NCI-H146 treated with DMSO at 0.1 percent for 48 hours (cell line): ENCODE results near the gene INSR.
"Not testable (repeated sequence)": the region's sequence is repeated elsewhere in the genome, so short reads cannot be mapped to it uniquely, and the experiment has no call there.

ENCODE experiments used
- DNase-seq: peaks from one replicate; lab custom pipeline; 2025; ENCODE audit not compliant: unreplicated experiment; lab: John Stamatoyannopoulos, UW

INSR gene

DNA sequence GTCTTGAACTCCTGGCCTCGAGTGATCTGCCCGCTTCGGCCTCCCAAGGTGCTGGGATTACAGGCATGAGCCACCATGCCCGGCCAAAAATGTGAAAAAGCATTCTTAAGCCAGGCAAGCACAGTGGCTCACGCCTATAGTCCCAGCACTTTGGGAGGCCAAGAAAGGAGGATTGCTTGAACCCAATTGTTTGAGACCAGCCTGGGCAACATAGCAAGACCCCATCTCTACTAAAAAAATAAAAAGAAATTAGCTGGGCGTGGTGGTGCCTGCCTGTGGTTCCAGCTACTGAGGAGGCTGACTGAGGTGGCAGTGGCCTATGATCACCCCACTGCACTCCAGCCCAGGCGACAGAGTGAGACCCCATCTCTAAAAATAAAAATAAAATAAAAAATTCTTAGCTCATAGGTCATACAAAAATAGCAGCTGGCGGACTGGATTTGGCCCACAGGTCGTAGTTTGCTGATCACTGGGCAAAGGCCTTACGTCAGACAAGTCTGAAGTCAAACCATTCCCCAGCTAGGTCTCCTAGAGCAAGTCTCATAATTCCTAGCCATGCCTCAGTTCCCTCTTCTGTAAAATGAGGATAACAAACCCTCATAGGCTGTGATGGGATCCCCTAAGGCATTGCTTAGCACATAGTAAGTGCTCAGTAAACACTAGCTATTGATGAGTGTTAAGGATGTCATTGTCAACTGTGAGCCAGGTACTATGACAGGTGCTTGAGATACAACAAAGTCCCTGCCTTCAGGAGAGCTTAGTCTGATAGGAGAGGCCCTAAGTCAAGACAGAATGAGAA is 36.0 kb downstream of the INSR start:
- no peak for DNase-seq

DNA sequence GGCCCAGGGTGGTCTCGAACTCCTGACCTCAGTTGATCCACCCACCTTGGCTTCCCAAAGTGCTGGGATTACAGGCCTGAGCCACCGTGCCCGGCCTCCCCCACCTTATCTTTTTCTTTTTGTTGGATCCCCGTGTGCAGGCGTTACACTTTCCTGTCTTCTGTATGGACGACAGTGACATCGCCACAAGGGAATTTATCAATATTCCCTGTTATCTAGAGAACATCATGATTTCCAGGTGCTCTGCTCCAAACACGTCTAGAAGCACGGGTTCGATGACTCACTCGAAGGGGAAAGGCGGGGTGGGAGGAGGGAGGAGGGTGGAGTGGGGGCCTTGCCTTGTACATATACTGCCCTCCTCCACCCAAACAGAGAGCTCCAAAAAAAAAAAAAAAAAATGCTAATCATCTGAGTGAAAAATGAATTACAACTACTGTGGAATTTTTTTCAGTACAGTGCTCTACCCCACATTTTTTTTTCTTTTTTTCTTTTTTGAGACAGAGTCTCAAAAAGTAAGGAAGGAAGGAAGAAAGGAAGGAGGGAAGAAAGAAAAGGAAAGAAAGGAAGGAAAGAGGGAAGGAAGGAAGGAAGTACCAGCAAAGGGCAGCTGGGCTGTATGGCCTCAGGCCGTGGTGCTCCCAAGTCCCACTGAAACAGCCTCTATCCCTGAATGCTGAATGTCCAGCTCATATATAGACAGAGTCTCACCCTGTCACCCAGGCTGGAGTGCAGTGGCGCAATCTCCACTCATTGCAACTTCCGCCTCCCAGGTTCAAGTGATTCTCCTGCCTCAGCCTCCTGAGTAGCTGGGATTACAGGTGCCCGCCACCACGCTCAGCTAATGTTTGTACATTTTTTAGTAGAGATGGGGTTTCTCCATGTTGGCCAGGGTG is 36.8 kb downstream of the INSR start:
- DNase-seq = no peak

DNA sequence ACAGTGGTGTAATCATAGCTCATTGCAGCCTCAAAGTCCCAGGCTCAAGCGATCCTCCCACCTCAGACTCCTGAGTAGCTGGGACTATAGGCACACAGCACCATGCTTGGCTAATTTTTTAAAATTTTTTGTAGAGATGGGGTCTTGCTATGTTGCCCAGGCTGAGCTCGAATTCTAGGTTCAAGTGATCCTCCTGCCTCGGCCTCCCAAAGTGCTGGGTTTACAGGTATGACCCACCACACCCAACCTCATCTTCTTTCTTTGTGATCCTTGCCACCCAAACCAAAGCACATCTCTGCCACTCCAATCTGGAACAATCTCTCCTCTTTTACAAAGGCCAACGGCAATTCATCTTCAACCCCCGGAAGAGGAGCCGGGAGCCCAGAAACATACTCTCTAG is 38.6 kb downstream of the INSR start:
- DNase-seq = no peak

DNA sequence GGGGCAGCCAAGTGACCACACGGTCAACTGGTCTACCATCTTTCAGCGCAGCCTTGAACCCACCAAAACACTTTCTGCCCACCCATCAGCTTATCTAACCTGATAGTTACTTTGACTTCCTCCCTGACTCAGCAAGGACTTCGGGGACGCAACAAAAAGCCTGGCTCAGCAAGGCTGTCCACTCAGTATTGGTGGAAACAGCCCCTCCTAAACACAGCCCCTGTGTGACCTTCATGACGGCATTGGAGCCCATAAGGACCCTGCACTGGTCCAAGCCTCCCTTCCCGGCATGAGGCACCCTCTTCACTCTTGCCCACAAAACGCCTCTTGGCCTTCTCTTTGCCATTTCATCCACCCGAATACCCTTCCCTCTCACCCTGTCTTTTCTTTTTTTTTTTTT is 39.1 kb downstream of the INSR start:
- no peak for DNase-seq

DNA sequence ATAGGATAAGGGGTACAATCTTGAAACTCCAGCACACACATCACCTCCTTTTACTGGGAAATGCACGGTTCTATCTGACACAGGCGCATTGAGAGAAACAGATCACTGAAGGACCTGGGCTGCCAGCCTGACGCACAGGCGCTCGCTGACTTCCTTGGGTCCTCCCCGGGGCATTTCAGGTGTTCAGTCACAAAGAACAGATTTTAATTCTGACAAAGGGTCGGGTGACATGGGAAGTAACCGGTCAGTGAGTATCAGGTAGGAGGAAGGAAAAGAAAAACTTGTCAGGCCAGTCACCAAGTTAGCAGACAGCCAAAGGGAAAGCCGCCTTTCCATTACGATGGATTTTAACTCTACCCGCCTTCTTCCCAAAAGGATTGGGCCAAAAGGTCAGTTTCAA is 39.6 kb downstream of the INSR start:
- DNase-seq = no peak

DNA sequence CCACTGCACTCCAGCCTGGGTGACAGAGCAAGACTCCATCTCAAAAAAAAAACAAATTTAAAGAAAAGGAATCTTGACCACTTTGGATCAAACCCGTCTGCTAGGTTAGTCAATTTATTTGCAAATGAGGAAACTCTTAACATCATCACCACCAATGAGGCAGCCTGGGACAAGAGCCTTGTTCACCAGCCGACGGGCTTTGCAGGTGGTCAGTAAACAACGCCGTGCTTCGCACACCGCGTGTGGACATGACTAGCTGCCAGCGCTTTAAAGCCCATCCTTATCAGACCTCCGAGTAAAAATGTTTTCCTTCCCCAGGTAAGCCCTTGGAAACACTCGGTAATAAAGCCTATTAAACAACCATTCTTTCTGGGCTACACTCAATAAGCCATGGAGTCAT is 41.9 kb downstream of the INSR start:
- DNase-seq = no peak

DNA sequence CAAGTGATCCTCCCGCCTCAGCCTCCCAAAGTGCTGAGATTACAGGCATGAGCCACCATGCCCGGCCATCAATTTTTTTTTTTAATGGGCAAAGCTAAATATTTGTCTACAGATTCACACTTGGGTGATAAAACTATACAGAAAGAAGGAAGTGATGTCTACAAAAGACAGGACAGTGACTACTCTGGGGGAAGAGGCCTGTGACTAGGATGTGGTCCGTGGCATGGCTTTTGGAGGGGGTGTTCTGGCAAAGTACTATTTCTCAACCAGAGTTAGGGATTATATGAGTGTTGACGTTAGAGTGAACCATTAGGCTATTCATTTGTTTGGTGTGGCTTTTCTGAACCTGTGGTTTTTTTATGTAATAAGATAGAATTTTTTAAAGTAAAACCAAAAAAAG is 42.7 kb downstream of the INSR start:
- DNase-seq = no peak

DNA sequence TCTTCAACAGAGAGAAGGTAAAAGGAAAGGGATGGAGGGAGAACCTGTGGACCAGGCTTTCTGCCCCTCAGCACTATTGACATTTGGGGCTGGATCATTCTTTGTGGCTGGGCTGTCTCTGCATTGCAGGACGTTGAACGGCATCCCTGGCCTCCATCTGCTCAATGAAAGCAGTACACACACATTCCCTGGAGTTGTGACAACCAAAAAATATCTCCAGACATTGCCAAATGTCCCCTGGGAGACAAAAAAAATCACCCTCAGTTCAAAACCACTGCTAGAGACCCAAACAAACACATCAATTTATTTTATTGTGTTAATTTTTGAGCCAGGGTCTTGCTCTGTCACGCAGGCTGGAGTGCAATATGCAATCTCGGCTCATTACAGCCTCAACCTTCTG is 43.3 kb downstream of the INSR start:
- no peak for DNase-seq

DNA sequence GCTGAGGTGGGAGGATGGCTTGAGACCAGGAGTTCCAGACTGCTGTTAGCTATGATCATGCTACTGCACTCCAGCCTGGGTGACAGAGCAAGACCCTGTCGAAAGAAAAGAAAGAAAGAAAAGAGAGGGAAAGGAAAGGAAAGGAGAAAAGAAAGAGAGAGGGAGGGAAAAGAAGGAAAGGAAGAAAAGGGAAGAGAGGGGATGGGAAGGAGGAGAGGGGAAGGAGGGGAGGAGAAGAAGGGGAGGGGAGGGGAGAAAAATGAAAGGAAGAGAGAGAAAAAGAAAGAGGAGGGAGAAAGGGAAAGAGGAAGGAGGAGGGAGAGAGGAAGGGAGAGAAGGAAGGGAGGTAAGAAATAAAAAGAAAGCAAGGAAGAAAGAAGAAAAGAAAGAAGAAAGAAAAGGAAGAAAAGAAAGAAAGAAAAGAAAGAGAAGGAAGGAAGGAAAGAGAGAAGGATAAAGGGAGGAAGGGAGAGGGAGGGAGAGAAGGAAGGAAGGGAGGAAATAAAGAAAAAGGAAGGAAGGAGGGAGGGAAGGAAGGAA is 44.1 kb downstream of the INSR start:
- DNase-seq = no peak

DNA sequence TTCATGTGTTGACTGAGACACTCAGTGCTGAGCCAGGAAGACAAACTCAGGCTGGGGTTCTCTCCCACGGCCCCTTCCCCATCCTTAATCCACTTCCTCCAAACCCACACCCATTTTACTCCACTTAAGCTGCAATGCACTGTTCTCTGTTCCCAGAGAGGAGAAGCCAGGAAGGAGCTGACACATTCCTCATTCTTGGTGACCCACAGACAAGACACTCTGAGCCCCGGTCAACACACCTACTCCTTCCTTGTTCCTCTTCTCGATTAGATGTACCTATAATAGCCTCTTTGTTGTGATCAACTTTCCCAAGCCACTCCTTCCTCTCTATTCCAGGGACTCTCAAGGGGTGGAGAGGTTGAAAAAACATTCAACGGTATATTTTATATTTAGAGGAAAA is 47.1 kb downstream of the INSR start:
- no peak for DNase-seq

DNA sequence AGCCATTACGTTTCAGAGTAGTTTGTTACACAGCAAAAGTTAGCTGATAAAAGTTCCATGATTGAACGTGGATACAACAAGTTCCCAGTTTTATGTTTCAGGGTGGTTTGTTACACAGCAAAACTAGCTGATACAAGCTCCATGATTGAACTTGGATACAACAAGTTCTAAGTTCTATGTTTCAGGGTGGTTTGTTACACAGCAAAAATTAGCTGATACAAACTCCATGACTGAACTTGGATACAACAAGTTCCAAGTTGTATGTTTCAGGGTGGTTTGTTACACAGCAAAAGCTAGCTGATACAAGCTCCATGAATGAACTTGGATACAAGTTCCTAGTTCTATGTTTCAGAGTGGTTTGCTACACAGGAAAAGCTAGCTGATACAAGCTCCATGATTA is 47.6 kb downstream of the INSR start:
- DNase-seq = no peak

DNA sequence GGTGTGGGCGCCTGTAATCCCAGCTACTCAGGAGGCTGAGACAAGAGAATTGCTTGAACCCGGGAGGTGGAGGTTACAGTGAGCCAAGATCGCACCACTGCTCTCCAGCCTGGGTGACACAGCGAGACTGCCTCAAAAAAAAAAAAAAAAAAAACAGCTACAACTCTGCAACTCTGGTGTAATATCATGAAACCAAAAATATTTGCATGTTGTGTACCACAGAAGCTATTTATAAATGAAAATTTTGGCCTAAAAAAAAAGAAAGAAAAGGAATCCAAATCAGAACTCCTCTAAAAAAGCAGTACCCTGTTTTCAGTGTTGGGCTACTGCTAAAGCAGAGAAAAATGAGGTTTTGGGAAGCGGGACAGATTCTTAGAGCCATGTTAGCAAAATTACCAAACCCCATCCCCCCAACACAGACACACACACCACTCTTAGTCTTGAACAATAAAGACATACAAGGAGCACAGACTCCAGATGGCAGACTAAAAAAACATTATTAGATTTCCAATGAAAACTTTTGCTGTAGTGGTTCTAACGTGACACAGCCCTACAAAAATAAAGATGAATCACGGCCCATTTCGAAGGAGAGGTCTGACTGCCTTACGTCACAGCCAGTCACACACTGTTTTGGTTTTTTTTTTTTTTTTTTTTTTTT is 51.5 kb downstream of the INSR start:
- DNase-seq = no peak

DNA sequence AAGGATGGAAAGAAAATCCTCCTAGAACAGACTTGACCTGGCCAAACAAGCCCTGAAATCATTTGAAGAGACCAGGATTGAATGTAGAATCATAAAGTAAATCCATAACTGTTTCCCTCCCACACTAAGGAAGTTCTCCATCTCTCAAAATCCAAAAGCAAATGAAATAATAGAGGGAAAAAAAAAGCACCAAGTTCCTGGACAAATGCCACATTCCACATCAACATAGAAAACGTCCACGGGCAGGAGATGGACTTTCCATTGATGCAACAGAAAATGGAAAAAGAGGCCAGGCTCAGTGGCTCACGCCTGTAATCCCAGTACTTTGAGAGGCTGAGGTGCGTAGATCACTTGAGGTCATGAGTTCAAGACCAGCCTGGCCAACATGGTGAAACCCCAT is 56.2 kb downstream of the INSR start:
- no peak for DNase-seq

DNA sequence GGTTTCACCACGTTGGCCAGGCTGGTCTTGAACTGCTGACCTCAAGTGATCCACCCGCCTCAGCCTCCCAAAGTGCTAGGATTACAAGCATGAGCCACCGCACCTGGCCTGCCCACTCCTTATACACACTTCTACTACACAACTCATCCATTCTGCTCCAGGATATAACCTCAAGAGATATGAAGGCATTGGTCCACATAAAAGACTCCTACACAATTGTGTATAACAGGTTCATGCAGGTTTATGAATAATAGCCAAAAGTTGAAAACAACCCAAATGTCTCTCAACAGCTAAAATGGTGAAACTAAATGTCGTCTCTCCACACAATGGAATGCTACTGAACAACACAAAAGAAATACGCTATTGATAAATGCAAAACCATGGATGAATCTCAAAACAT is 58.1 kb downstream of the INSR start:
- DNase-seq = no peak

DNA sequence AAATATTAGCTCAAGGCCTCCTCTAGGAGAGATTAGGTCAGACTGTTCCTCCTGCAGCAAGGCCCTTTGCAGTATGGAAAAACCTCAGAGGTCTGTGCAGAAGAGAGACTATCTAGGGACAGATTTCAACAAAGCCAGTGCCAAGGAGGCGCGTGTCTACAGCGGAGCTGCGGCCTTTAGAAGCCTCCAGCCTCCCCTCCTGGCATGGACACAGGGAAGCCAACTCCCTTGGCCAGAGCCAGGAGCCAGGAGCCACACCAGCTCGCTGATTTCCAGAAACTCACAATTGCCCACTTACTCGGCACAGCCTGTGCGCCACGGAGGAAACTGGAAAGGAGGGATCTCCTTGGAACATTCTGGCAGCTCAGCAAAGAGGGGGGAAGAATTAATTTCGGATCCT is 63.4 kb downstream of the INSR start:
- DNase-seq = no peak

DNA sequence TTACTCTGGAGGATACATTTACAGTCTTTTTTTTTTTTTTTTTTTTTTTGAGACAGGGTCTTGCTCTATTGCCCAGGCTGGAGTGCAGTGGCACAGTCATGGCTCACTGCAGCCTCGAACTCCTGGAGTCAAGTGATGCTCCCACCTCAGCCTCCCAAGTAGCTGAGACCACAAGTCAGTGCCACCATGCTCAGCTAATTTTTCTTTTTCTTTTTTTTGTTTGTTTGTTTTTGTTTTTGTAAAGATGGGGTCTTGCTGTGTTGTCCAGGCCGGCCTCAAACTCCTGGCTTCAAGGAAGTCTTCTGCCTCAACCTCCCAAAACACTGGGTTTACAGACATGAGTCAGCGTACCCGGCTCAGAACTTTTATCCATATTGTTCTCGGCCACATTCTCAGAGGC is 64.5 kb downstream of the INSR start:
- no peak for DNase-seq

DNA sequence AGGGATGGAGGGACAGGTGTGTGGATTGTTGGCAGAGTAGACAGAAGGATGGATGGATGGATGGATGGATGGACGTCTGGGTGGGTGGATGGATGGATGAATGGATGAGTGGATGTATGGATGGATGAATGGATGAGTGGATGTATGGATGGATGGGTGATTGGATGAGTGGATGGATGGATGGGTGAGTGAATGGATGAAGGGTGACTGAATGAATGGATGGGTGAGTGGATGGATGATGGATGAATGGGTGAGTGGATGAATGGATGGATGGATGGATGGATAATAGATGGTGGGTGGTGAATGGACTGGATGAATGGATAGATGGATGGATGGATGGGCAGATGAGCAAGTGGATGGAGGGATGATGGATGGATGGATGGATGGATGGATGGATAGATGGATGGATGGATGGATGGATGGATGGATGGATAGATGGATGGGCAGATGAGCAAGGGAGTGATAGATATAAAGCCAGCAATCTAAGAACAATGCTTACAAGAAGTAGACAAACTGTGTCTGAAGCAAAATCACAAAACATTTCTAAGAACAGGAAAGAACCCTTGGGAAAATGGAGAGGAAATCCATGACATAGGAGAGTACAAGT is 65.2 kb downstream of the INSR start:
- no peak for DNase-seq

DNA sequence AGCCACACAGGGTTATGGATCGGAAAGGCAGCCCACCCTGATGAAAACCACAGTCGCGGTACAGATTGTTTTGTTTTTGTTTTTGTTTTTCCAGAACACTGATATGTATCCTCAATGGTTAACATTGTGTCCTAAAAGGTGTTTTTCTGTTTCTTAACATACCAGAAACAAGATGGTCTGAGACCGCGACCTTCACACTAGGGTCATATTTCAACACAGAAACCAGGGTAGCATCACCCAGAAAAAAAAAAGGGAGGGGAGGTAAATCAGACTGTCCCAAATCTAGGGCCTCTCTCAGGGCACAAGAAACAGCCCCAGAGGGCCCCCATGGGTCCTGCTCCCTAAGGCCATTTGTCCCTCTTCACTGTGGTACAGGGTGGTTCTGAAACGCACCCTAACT is 66.5 kb downstream of the INSR start:
- DNase-seq = no peak

DNA sequence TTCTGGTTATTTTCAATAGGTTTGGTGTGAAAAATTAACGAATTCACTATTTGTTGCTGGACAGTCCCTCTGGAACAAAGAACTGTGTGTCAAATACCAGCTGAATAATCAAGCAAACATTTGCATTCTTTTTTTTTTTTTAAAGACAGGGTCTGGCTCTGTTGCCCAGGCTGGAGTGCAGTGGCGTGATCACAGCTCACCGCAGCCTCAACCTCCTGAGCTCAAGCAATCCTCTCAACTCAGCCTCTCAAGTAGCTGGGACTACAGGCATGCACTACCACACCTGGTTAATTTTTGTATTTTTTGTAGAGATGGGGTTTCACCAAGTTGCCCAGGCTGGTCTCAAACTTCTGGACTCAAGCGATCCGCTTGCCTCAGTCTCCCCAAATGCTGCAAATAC is 67.1 kb downstream of the INSR start:
- DNase-seq = not testable (repeated sequence)

DNA sequence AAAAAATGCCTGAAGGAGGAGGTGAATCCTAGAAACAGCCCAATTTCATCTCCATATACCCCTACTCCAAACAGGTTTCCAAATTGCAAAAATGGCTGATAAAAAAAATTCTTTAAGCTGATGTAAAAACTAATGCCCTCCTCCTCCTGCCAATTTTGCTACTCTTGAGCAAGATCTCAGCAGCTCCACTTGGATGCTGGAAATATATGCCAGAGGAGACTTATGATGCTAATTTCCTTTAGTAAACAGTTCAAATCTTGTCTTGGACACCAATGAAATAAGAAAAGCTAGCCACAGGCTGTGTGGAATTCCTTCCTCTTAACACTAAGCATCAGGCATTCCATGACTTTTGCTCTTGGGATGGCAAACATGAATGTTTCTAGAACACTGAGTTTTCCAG is 67.5 kb downstream of the INSR start:
- no peak for DNase-seq

DNA sequence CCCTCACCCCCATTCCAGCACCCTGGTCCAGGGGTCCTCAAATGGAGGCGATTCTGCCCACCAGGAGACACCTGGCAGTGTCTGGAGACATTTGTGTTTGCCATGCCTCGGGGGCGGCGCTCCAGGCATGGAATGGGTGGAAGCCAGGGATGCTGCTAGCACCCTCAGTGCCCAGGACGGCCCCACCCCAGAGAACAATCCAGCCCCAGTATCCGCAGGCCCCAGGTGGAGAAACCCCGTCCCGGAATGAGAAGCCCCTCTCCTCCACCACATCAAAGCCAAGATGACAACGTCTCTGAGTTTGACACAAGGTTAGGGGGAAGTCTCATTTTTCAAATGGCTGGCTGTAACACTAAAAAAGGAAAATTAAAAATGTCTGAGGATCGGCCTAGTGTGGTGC is 68.5 kb downstream of the INSR start:
- no peak for DNase-seq
